ENCODE results near the gene GALNT7. TPM values are rescaled to one million over a fixed set of nuclear protein-coding genes. Genes with fewer than 3 reads are reported as not detected.

Gene GALNT7
- total RNA-seq, 1 donor from 2014 or later, result 22.0 TPM

GRCh38 chr4:173211222-173211621, 42.6 kb downstream of the GALNT7 start:
- ATAC-seq (no peak), DNase-seq (no peak)
- intact Hi-C loops (cut with DNase I), result no loop called here
- no peaks in the 10 kb centered on the region for H3K27me3 ChIP-seq (ENCODE audit: low read depth)
- no peak overlapping the region for H3K4me3 ChIP-seq
- no peak overlapping the region for H3K27ac ChIP-seq
- no peak for TF ChIP-seq CTCF (IDR thresholded peaks at IDR 0.05)
- no peaks in the 10 kb centered on the region for H3K9me3 ChIP-seq
- H3K4me1 ChIP-seq, result no peaks in the 10 kb centered on the region
- no peaks in the 10 kb centered on the region for H3K36me3 ChIP-seq

GRCh38 chr4:173211838-173212237, 43.2 kb downstream of the GALNT7 start:
- no peak overlapping the region for H3K4me3 ChIP-seq
- no peaks in the 10 kb centered on the region for H3K4me1 ChIP-seq
- no peaks in the 10 kb centered on the region for H3K36me3 ChIP-seq
- intact Hi-C loops (cut with DNase I), result no loop called here
- TF ChIP-seq CTCF (IDR thresholded peaks at IDR 0.05), result no peak
- H3K27me3 ChIP-seq (ENCODE audit: low read depth), result no peaks in the 10 kb centered on the region
- ATAC-seq (no peak), DNase-seq (no peak)
- H3K27ac ChIP-seq, result no peak overlapping the region
- H3K9me3 ChIP-seq, result no peaks in the 10 kb centered on the region

GRCh38 chr4:173212379-173212778, 43.8 kb downstream of the GALNT7 start:
- no peaks in the 10 kb centered on the region for H3K27me3 ChIP-seq (ENCODE audit: low read depth)
- no peak overlapping the region for H3K4me3 ChIP-seq
- DNase-seq (no peak), ATAC-seq (no peak)
- H3K36me3 ChIP-seq, result no peaks in the 10 kb centered on the region
- H3K27ac ChIP-seq, result no peak overlapping the region
- no peak for TF ChIP-seq CTCF (IDR thresholded peaks at IDR 0.05)
- intact Hi-C loops (cut with DNase I), result no loop called here
- H3K9me3 ChIP-seq, result no peaks in the 10 kb centered on the region
- H3K4me1 ChIP-seq, result no peaks in the 10 kb centered on the region

- H3K27ac ChIP-seq, result no peak overlapping the region
- no peak for TF ChIP-seq CTCF (IDR thresholded peaks at IDR 0.05)
- no peak for DNase-seq
- ATAC-seq, result no peak
- no peaks in the 10 kb centered on the region for H3K4me1 ChIP-seq
- H3K27me3 ChIP-seq (ENCODE audit: low read depth), result no peaks in the 10 kb centered on the region
- no peak overlapping the region for H3K4me3 ChIP-seq
- no peaks in the 10 kb centered on the region for H3K9me3 ChIP-seq
- intact Hi-C loops (cut with DNase I), result no loop called here
- H3K36me3 ChIP-seq, result no peaks in the 10 kb centered on the region
Observed at GRCh38 chr4:173213296-173213695, 44.7 kb downstream of the GALNT7 start.

- intact Hi-C loops (cut with DNase I), result no loop called here
Observed at GRCh38 chr4:173214231-173214630, 45.6 kb downstream of the GALNT7 start.

More at GRCh38 chr4:173214231-173214630, 45.6 kb downstream of the GALNT7 start:
- Histone ChIP-seq H3K36me3 (no peaks in the 10 kb centered on the region), H3K27me3 (ENCODE audit: low read depth) (no peaks in the 10 kb centered on the region), H3K9me3 (no peaks in the 10 kb centered on the region), H3K4me1 (no peaks in the 10 kb centered on the region), H3K27ac (no peak overlapping the region), H3K4me3 (no peak overlapping the region)
- ATAC-seq (no peak), DNase-seq (no peak)
- no peak for TF ChIP-seq CTCF (IDR thresholded peaks at IDR 0.05)

All from lower lobe of right lung (tissue), 2 donors.